PFSK-1 (cell line): ENCODE measurements around the gene LLPH.
A peak's percentile ranks its signal among the peaks of the same experiment; 100 is the strongest.

Experiments
- POLR2AphosphoS5 ChIP-seq: IDR thresholded peaks from 2 replicates; pipeline ENCODE4 v1.6.1; 2012; ENCODE audit warnings: low read depth, mild to moderate bottlenecking, control low read depth, low read length, moderate library complexity
- TF ChIP-seq, protein P1 (sequence below), 2 experiments: IDR thresholded peaks; 2 replicates each; pipeline versions ENCODE4 v1.6.1 to v1.8.0; 2011 to 2012; ENCODE audit warnings: low read depth in 2 of 2, low read length in 2 of 2, control low read depth in 1 of 2, inconsistent platforms in 1 of 2, mild to moderate bottlenecking in 1 of 2, moderate library complexity in 1 of 2; ENCODE audit not compliant: insufficient read depth in 1 of 2

DNA sequence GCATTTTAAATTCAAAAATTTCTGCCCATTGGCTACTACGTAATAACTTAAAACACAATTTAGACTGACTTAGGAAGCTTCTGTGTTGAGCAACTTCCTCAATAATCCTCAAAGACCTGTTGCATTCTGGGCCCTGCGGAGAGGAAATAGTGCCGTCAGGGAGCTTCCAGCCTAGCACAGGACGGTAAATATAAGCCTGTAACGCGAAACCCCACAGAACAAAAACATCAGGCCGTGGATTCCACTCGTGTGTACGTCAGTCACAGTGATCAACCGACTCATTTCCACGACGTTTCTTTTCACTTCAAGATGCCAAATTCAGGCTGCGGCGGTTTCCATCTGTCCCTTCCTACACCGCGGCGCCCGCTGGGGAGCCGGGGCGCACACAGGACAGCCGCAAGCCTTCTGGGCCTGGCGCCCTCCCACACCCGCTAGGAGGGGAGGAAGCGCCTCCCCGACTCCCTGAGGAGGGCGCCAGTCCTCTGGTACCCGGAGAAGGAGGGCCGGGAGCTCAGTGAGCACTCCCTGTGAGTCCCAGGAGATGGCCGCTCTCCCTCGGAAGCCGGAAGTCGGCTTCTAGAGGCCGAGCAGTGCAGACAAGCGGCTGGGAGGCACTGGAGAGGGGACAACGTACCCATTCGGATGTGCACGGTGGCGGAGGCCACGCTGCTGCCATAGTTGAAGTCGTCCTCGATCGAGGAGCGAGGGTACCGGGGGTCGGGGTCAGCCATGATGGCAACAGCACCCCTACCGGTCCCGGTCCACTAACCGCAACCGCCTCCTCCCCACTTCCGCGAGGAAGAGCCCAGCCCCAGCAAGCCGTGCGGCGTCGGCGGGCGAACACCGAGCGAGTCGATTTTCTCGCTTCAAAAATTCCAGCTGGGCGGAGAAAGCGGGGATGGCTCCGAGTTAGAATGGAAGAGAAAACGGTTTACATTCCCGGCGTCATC, 38.9 kb upstream of the LLPH start, which contains the start of gene TMBIM4:
- peak; percentile 83 for TF ChIP-seq POLR2AphosphoS5
- TF ChIP-seq, protein P1, sequence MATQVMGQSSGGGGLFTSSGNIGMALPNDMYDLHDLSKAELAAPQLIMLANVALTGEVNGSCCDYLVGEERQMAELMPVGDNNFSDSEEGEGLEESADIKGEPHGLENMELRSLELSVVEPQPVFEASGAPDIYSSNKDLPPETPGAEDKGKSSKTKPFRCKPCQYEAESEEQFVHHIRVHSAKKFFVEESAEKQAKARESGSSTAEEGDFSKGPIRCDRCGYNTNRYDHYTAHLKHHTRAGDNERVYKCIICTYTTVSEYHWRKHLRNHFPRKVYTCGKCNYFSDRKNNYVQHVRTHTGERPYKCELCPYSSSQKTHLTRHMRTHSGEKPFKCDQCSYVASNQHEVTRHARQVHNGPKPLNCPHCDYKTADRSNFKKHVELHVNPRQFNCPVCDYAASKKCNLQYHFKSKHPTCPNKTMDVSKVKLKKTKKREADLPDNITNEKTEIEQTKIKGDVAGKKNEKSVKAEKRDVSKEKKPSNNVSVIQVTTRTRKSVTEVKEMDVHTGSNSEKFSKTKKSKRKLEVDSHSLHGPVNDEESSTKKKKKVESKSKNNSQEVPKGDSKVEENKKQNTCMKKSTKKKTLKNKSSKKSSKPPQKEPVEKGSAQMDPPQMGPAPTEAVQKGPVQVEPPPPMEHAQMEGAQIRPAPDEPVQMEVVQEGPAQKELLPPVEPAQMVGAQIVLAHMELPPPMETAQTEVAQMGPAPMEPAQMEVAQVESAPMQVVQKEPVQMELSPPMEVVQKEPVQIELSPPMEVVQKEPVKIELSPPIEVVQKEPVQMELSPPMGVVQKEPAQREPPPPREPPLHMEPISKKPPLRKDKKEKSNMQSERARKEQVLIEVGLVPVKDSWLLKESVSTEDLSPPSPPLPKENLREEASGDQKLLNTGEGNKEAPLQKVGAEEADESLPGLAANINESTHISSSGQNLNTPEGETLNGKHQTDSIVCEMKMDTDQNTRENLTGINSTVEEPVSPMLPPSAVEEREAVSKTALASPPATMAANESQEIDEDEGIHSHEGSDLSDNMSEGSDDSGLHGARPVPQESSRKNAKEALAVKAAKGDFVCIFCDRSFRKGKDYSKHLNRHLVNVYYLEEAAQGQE (IDR thresholded peaks at IDR 0.05; ENCODE audit: insufficient read depth in 1 of 2, low read depth in 2 of 2, low read length in 2 of 2): peak; percentile 16 to 45; a peak in 1 of 4 replicates
